HepG2 (cell line): ENCODE results near the gene NRGN. TPM values are rescaled to one million over a fixed set of nuclear protein-coding genes. Genes with fewer than 3 reads are reported as not detected.

Source experiments
- ATAC-seq: fragments of 200-7000 bp; cut with Tn5 transposase; 3 replicates; pipeline ENCODE4 v1.9.1; 2020; ENCODE audit warnings: mild to moderate bottlenecking, moderate library complexity
- BruUV-seq: library from RNA; stranded (reverse); fragments of 400-500 nt; replicated peaks from 2 replicates; lab custom pipeline; 2021; lab: Mats Ljungman, UMichigan
- CTCF ChIA-PET: fragments of 300-600 bp; formaldehyde crosslinking; extraction: SDS; loops from one replicate; lab custom pipeline; 2021; ENCODE audit warnings: low total read pairs, inconsistent platforms, low intra/inter-chr PET ratio; lab: Yijun Ruan, JAX
- POLR2A ChIA-PET: fragments of 350-600 bp; sonication (Branson Sonifier 250); formaldehyde crosslinking; loops from one replicate; lab custom pipeline; 2020; ENCODE audit warnings: antibody characterized with exemption, inconsistent platforms; lab: Yijun Ruan, JAX
- DNase-seq: peaks from one replicate; pipeline ENCODE4 v3.0.0-alpha.2; 2015; ENCODE audit warnings: low spot score
- FAIRE-seq: peaks from 3 replicates; lab custom pipeline; 2011; peaks lifted over from hg19 to GRCh38; lab: Jason Lieb, UNC
- H2AFZ ChIP-seq: one replicate; pipeline ENCODE4 v1.6.1; 2011; ENCODE audit warnings: low read length, inconsistent platforms
- H3K27ac ChIP-seq: fragments of 300-600 bp; 3 replicates; pipeline ENCODE4 v1.8.0; 2011; ENCODE audit warnings: mixed run types, mild to moderate bottlenecking, mixed read lengths, low read length, inconsistent platforms; ENCODE audit not compliant: insufficient read depth; ENCODE audit errors: extremely low read length
- H3K27me3 ChIP-seq, 2 experiments: fragments of 200-600 bp in 1 of 2; 2 replicates in 1 of 2; 3 replicates in 1 of 2; pipeline versions ENCODE4 v1.6.0 to v1.8.0; 2011; ENCODE audit warnings: low read length in 2 of 2, mild to moderate bottlenecking in 2 of 2, moderate library complexity in 2 of 2, inconsistent platforms in 1 of 2; ENCODE audit not compliant: insufficient read depth in 2 of 2, control insufficient read depth in 1 of 2
- H3K36me3 ChIP-seq, 2 experiments: fragments of 200-600 bp in 1 of 2; replicated peaks in 1 of 2; 2 replicates in 1 of 2; 3 replicates in 1 of 2; pipeline versions ENCODE4 v1.5.1 to v1.8.0; 2011; ENCODE audit warnings: low read length in 2 of 2, inconsistent platforms in 1 of 2; ENCODE audit not compliant: insufficient read depth in 2 of 2, control insufficient read depth in 1 of 2
- H3K4me1 ChIP-seq: 2 replicates; pipeline ENCODE4 v1.5.1; 2012; ENCODE audit warnings: low read length, inconsistent platforms; ENCODE audit not compliant: insufficient read depth
- H3K4me2 ChIP-seq: 2 replicates; pipeline ENCODE4 v1.6.0; 2011; ENCODE audit warnings: low read depth, low read length, inconsistent platforms
- H3K4me3 ChIP-seq, 3 experiments: fragments of 200-600 bp in 1 of 3; sonication (generic), shearing (Covaris generic) in 1 of 3; replicated peaks in 1 of 3; 2 replicates each; pipeline ENCODE4 v1.5.1; 2011 to 2016; ENCODE audit warnings: low read length in 3 of 3, inconsistent platforms in 2 of 3, low read depth in 2 of 3, mild to moderate bottlenecking in 2 of 3, control low read depth in 1 of 3, mixed read lengths in 1 of 3; ENCODE audit not compliant: insufficient read depth in 1 of 3
- H3K79me2 ChIP-seq: one replicate; pipeline ENCODE4 v1.6.1; 2011; ENCODE audit warnings: low read length, inconsistent platforms; ENCODE audit not compliant: insufficient read depth
- H3K9ac ChIP-seq: 2 replicates; pipeline ENCODE4 v1.6.0; 2011; ENCODE audit warnings: mild to moderate bottlenecking, low read depth, low read length, inconsistent platforms; ENCODE audit not compliant: insufficient read depth
- H3K9me3 ChIP-seq: 2 replicates; pipeline ENCODE4 v1.5.1; 2012; ENCODE audit warnings: mild to moderate bottlenecking, low read length
- H4K20me1 ChIP-seq: 2 replicates; pipeline ENCODE4 v1.6.0; 2011; ENCODE audit warnings: inconsistent platforms, mild to moderate bottlenecking, low read length, moderate library complexity; ENCODE audit not compliant: insufficient read depth
- ETV5 ChIP-seq: IDR thresholded peaks from 2 replicates; pipeline ENCODE4 v1.6.1; 2018; ENCODE audit warnings: missing biosample characterization, missing genetic modification reagents, inconsistent platforms, borderline replicate concordance
- FOXP1 ChIP-seq, 2 experiments: fragments of 450-650 bp in 1 of 2; IDR thresholded peaks; 2 replicates each; pipeline ENCODE4 v1.6.1; 2017 to 2018; ENCODE audit warnings: antibody characterized with exemption in 1 of 2
- HOXA3 ChIP-seq: sonication (generic); formaldehyde crosslinking; IDR thresholded peaks from 2 replicates; pipeline ENCODE4 v1.5.0; 2020; ENCODE audit warnings: missing genetic modification reagents
- KAT8 ChIP-seq: IDR thresholded peaks from 2 replicates; pipeline ENCODE4 v1.6.1; 2016; ENCODE audit warnings: missing genetic modification reagents, missing compliant biosample characterization
- MYC ChIP-seq: sonication (generic); formaldehyde crosslinking; IDR thresholded peaks from 2 replicates; pipeline ENCODE4 v1.9.0; 2021; ENCODE audit warnings: missing genetic modification reagents, borderline replicate concordance
- NCOA1 ChIP-seq: sonication (generic); formaldehyde crosslinking; IDR thresholded peaks from 2 replicates; pipeline ENCODE4 v1.9.0; 2021; ENCODE audit warnings: missing genetic modification reagents
- NR2F2 ChIP-seq: IDR thresholded peaks from 2 replicates; pipeline ENCODE4 v1.6.1; 2012; ENCODE audit warnings: low read depth, inconsistent platforms, borderline replicate concordance
- POLR2AphosphoS5 ChIP-seq: IDR thresholded peaks from 2 replicates; pipeline ENCODE4 v1.6.1; 2012; ENCODE audit warnings: low read depth, low read length
- SPEN ChIP-seq: sonication (generic); formaldehyde crosslinking; IDR thresholded peaks from 2 replicates; pipeline ENCODE4 v1.5.1; 2020; ENCODE audit warnings: low read depth, mild to moderate bottlenecking, missing genetic modification reagents
- ZMAT3 ChIP-seq: sonication (generic); formaldehyde crosslinking; conservative IDR thresholded peaks from 2 replicates; pipeline ENCODE4 v1.7.0; 2021; ENCODE audit warnings: missing genetic modification reagents
- ZNF230 ChIP-seq: sonication (generic); formaldehyde crosslinking; IDR thresholded peaks from 2 replicates; pipeline ENCODE4 v1.4.0; 2020; ENCODE audit warnings: mild to moderate bottlenecking, missing genetic modification reagents
- ZNF232 ChIP-seq: sonication (generic); formaldehyde crosslinking; IDR thresholded peaks from 2 replicates; pipeline ENCODE4 v1.4.0; 2020; ENCODE audit warnings: missing genetic modification reagents, borderline replicate concordance
- ZNF547 ChIP-seq: sonication (generic); formaldehyde crosslinking; IDR thresholded peaks from 2 replicates; pipeline ENCODE4 v1.5.1; 2020; ENCODE audit warnings: mild to moderate bottlenecking, missing genetic modification reagents
- ZSCAN29 ChIP-seq: sonication (generic); formaldehyde crosslinking; conservative IDR thresholded peaks from 2 replicates; pipeline ENCODE4 v1.4.0; 2020; ENCODE audit warnings: mild to moderate bottlenecking, missing genetic modification reagents
- WGBS: methylation state at CpG from one replicate; pipeline ENCODE4 v1.1.6; 2017; ENCODE audit warnings: low lambda C conversion rate; 5-methylcytosine and 5-hydroxymethylcytosine counted together
- in situ Hi-C: cut with HindIII; loops from 2 replicates; pipeline ENCODE4 v1.10.0; 2017; ENCODE audit warnings: low pct_unique_long_range_greater_than_20kb; ENCODE audit not compliant: extremely low pct_ligation_motif_present
- intact Hi-C: fragments of 100-400 bp; cut with micrococcal nuclease; formaldehyde crosslinking; loops from one replicate; pipeline ENCODE4 v1.10.0; 2022; ENCODE audit not compliant: unreplicated experiment
- polyA plus RNA-seq, 8 experiments: library from polyadenylated mRNA; depleted of rRNA in 3 of 8; stranded (reverse) in 7 of 8; unstranded in 1 of 8; fragments of >200 nt; fragmentation: Illumina TruSeq in 4 of 8; extraction: Trizol in 4 of 8; gene quantifications; 2 replicates each; pipeline versions ENCODE4 v1.2.1 to v1.2.3, GENCODE V29; 2011 to 2016; ENCODE audit warnings: low read depth in 4 of 8, missing spikeins in 1 of 8, mixed read lengths in 1 of 8; ENCODE audit not compliant: insufficient read depth in 1 of 8
- total RNA-seq, 5 experiments: library from RNA; depleted of rRNA; stranded (reverse); fragments of >200 nt; fragmentation: Illumina TruSeq; extraction: Trizol; gene quantifications; 2 replicates each; pipeline ENCODE4 v1.2.3, GENCODE V29; 2016; ENCODE audit warnings: low read depth in 1 of 5
- TF ChIP-seq, protein P1 (sequence below): sonication (generic); formaldehyde crosslinking; IDR thresholded peaks from 2 replicates; pipeline ENCODE4 v1.5.0; 2020; ENCODE audit warnings: mild to moderate bottlenecking, missing genetic modification reagents
- TF ChIP-seq, protein P2 (sequence below): sonication (generic); formaldehyde crosslinking; IDR thresholded peaks from 2 replicates; pipeline ENCODE4 v1.4.0; 2020; ENCODE audit warnings: missing genetic modification reagents, mild to moderate bottlenecking, borderline replicate concordance
- TF ChIP-seq, protein P3 (sequence below): sonication (generic); formaldehyde crosslinking; conservative IDR thresholded peaks from 2 replicates; pipeline ENCODE4 v1.8.1; 2023; ENCODE audit warnings: missing genetic modification reagents

Gene NRGN
- total and polyA plus RNA-seq, 2 of the 13 experiments (the other 11 are each of a cell fraction or from before 2014, with no cell fraction given), result 0.22 TPM; not detected in 1

DNA sequence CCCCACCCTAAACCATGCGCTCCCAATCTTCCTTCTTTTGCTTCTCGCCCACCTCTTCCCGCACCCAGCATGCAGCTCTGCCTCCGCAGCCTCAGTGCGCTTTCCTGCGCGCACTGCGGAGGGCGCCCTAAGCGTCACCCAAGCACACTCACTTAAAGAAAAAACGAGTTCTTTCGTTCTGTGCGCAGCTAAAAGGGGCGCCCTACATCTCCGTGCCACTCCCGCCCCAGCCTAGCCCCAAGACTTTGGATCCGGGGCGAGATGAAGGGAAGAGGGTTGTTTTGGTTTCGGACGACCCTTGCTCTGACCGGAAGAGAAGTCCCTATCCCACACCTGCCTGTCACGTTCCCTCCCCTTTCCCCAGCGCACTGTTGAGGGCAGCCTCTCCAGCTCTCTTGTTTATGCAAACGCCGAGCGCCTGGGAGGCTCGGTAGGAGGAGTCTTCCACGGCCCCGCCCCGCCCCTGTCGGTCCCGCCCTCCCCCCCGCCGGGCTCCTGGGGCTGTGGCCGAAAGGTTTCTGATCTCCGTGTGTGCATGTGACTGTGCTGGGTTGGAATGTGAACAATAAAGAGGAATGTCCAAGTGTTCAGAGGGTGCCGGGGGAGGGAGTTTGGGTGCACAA is 7.0 kb downstream of the NRGN start:
- Histone ChIP-seq H3K4me3 (peak overlapping the region; percentile 70 to 86 (median 78)), H3K27ac (peak overlapping the region; percentile 51), H3K27me3 (peaks cover 0 to 71% of the 10 kb centered on the region in 2 experiments; a peak in 3 of 5 replicates), H3K79me2 (no peaks in the 10 kb centered on the region), H3K36me3 (no peaks in the 10 kb centered on the region), H2AFZ (peak overlapping the region; percentile 80), H3K9me3 (no peaks in the 10 kb centered on the region), H4K20me1 (no peaks in the 10 kb centered on the region), H3K4me2 (peak overlapping the region; percentile 100), H3K4me1 (peaks cover 45% of the 10 kb centered on the region), H3K9ac (peak overlapping the region; percentile 59)
- POLR2A ChIA-PET, result interaction anchor here (0.7 to 4.7 kb wide), 16 partner anchors 8 to 1141 kb away, joined by 3 to 48 read pairs (median 5); partner anchors contain the start of genes ESAM, MSANTD2, SIAE and SPA17
- under 1% methylated on average over 29 of the region's 37 CpGs for WGBS
- DNase-seq (peak; percentile 89), FAIRE-seq (no peak), ATAC-seq (peak; percentile 90)
- intact Hi-C loops, result loop anchor here (1.0 to 10.0 kb wide), 4 partner anchors 12 to 74 kb away; partner anchors contain the start of genes ESAM, SIAE and SPA17
- in situ Hi-C loops, result no loop called here
- BruUV-seq, result no TSS peak
- CTCF ChIA-PET, result interaction anchor here (0.7 to 2.3 kb wide), 3 partner anchors 16 to 54 kb away, joined by 3 to 8 read pairs (median 3); partner anchors contain the start of gene MSANTD2
- TF ChIP-seq HOXA3 (CRISPR knock-in tag) (peak; percentile 66), FOXP1 (IDR thresholded peaks at IDR 0.05) (no peak), FOXP1 (CRISPR knock-in tag; IDR thresholded peaks at IDR 0.05) (peak; percentile 33; the same call in 1 of the 2 replicates), ZMAT3 (CRISPR knock-in tag) (0 out of 2 replicates have a peak, but pooled peaks have one; percentile 42), POLR2AphosphoS5 (peak; percentile 52; the same call in 1 of the 2 replicates), MYC (CRISPR knock-in tag) (peak; percentile 43; the same call in 1 of the 2 replicates), KAT8 (CRISPR knock-in tag) (peak; percentile 66; the same call in 1 of the 2 replicates), ZSCAN29 (CRISPR knock-in tag) (peak; percentile 76; the same call in 1 of the 2 replicates), ZNF232 (CRISPR knock-in tag) (peak; percentile 87), SPEN (CRISPR knock-in tag) (peak; percentile 68), ZNF230 (CRISPR knock-in tag) (0 out of 2 replicates have a peak, but pooled peaks have one; percentile 8), ZNF547 (CRISPR knock-in tag) (peak; percentile 47; the same call in 1 of the 2 replicates), ETV5 (peak; percentile 73; the same call in 1 of the 2 replicates), NCOA1 (CRISPR knock-in tag) (no peak), NR2F2 (no peak)
- TF ChIP-seq, protein P1, sequence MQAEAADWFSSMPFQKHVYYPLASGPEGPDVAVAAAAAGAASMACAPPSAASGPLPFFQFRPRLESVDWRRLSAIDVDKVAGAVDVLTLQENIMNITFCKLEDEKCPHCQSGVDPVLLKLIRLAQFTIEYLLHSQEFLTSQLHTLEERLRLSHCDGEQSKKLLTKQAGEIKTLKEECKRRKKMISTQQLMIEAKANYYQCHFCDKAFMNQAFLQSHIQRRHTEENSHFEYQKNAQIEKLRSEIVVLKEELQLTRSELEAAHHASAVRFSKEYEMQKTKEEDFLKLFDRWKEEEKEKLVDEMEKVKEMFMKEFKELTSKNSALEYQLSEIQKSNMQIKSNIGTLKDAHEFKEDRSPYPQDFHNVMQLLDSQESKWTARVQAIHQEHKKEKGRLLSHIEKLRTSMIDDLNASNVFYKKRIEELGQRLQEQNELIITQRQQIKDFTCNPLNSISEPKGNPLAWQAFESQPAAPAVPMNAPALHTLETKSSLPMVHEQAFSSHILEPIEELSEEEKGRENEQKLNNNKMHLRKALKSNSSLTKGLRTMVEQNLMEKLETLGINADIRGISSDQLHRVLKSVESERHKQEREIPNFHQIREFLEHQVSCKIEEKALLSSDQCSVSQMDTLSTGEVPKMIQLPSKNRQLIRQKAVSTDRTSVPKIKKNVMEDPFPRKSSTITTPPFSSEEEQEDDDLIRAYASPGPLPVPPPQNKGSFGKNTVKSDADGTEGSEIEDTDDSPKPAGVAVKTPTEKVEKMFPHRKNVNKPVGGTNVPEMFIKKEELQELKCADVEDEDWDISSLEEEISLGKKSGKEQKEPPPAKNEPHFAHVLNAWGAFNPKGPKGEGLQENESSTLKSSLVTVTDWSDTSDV (CRISPR knock-in tag), result no peak
- TF ChIP-seq, protein P2, sequence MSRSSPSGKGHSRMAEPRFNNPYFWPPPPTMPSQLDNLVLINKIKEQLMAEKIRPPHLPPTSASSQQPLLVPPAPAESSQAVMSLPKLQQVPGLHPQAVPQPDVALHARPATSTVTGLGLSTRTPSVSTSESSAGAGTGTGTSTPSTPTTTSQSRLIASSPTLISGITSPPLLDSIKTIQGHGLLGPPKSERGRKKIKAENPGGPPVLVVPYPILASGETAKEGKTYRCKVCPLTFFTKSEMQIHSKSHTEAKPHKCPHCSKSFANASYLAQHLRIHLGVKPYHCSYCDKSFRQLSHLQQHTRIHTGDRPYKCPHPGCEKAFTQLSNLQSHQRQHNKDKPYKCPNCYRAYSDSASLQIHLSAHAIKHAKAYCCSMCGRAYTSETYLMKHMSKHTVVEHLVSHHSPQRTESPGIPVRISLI (CRISPR knock-in tag), result peak; percentile 77; the same call in 1 of the 2 replicates
- TF ChIP-seq, protein P3, sequence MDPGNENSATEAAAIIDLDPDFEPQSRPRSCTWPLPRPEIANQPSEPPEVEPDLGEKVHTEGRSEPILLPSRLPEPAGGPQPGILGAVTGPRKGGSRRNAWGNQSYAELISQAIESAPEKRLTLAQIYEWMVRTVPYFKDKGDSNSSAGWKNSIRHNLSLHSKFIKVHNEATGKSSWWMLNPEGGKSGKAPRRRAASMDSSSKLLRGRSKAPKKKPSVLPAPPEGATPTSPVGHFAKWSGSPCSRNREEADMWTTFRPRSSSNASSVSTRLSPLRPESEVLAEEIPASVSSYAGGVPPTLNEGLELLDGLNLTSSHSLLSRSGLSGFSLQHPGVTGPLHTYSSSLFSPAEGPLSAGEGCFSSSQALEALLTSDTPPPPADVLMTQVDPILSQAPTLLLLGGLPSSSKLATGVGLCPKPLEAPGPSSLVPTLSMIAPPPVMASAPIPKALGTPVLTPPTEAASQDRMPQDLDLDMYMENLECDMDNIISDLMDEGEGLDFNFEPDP, result no peak
